Measurements from ENCODE around the gene RHAG. TPM values are rescaled to one million over a fixed set of nuclear protein-coding genes. Genes with fewer than 3 reads are reported as not detected.
"Not testable (repeated sequence)": the region's sequence is repeated elsewhere in the genome, so short reads cannot be mapped to it uniquely, and the experiment has no call there.

RHAG gene
- 0.05 TPM in 1 of 2 replicates, not detected in the other for total RNA-seq (2014; rRNA removed; shearing (Covaris generic))
- polyA plus RNA-seq (2015; cell fraction: cytosol; rRNA removed) = not detected in 2 replicates
- polyA plus RNA-seq (2015; cell fraction: nucleus; rRNA removed) = not detected in 2 replicates

DNA sequence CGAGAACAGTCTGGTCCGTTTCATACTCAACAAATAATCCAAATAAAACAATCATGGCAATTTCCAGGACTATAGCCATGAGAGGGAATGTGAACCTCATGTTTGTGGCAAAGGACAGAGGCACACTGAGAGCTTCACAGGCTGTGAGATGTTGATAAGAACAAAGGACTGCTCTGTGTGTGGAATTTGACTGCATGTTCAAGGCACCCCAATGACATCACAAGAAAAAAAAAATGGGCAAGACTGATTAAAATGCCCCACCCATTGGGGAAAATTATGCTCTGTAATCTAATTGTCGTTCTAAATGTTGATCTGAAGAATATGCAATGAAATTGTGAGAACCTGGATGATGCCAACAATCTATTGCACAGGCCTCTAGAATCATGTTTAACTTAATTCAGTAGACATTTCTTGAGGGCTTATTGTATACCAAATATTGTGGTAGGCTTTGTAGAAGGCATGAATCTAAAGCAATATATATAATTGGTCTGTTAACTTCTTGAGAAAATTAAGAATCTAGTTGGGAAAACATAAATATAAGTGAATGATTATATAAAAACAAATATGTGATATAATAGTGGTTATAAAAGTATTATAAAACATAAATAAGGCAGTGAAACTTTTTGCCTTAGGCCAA is at the start of gene RHAG:
Gene RHAG (minus strand): TSS at position 127 of the 637 bp plus-strand sequence. CDS start 27 bp downstream, at position 100.
- no peak for DNase-seq (ENCODE audit: low read depth)

DNA sequence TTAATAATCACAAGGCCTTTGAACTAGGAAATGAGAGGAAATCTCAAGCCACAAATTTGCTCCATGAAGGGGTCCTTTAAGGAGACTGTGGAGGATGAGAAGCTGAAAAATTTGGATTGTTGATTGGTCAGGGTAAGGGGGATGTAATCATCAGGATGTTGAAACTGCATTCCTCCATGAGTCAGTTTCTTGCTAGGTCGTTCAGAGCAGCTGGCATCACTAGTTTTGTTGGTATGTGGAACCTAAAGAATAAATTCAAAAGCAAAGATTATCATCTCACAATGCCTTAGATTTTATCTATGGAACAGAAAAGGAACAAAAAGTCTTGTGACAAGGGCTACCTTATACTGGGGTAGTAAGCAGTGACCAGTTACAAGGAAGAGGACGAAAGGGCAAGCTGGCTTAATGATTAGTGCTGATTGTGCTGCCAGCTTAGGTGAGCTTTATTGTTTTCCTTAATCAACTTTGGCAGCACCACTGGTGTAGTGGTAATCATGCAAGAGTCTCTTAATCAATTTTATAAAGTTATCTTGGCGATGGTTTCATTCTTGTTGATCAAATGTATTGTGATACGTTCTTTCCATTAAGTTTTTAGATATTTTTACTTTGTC is 40.1 kb upstream of the RHAG start:
- peak; percentile 85 for DNase-seq (ENCODE audit: low read depth)

DNA sequence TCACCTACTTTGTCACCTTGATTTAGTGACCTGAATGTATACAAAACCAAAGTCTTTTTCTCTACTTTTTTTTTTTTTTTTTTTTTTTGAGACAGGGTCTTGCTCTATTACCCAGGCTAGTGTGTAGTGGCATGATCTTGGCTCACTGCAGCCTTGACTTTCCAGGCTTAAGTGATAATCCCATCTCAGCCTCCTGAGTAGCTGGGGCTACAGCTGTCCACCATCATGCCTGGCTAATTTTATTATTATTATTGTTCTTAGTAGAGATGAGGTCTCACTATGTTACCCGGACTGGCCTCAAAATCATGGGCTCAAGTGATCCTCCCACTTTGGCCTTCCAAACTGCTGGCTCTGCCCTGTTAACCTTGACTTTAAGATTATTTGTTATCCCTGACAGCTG is 39.2 kb upstream of the RHAG start:
- no peak for DNase-seq (ENCODE audit: low read depth)

DNA sequence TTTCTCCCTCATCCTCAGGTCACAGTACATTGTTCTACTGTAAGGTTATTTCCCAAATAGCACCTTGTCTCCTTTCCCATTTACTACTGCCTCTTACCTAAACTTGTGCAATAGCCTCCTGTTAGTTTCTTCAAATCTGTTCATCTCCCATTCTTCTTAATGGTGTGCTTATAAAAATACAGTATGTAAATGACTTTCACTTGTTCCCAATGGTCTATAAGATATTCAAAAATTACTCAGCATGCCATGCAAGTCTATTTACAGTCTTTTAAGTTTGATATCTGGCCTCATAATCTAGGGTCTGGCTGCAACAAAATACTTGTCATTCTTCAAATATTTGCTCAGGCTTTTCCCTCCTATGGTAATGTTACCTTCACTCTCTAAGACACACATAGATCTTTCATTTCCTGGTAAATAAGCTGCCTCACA is 31.5 kb upstream of the RHAG start:
- peak; percentile 21 for DNase-seq (ENCODE audit: low read depth)

DNA sequence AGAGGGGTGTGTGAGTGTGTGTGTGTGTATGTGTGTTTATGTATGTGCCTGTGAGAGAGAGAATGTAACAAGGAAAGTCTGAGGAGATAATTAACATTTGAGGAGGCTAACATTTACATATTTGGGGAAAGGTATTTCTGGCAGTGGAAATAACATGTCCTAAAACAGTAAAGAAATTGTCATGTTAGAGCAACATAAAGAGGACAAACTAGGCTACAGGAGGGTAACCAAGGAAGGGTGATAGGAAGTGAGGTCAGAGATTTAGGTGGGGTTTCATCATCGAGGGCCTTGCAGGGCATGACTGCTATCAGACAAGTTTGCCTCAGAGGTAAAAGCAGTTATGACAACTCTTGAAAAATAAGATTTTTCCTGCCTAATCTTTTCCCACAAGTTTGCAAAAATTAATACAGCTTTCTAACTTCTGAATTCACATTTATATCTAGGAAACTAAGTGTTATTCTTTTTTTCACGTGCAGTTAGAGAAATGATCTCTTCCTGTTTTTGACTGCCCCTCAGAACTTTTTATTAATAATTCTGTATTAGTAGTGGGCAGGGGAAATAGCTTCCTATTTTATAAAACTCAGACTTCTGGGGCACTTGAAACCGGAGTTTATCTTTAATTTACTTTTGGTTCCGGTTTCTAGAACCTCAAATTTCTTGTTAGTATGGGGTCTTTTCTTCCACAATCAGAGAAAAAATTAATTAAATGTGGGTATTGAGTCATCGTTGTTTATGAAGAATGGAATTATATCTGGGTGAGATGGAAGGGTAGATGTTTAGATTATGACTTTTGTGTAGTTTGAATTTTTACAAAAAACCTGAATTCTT is 30.5 kb upstream of the RHAG start:
- DNase-seq (ENCODE audit: low read depth) = no peak

DNA sequence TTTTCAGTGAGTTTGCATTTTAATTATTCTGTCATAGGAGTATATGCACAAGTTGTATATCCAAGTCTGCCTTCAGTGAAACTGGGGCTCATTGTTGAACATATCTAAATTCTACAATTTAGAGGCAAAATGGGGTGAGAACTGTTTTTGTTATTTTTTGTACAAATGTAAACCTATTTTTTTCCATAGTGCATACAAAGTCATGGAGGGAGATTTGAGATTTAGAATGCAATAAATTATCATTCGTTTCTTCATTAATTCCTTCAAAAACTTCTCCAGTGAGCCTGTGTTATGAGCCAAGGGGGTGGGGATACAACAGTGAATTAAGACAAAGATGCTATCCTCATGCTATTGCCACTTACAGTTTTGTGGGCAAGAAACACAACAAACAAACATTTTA is 29.8 kb upstream of the RHAG start:
- DNase-seq (ENCODE audit: low read depth) = no peak

DNA sequence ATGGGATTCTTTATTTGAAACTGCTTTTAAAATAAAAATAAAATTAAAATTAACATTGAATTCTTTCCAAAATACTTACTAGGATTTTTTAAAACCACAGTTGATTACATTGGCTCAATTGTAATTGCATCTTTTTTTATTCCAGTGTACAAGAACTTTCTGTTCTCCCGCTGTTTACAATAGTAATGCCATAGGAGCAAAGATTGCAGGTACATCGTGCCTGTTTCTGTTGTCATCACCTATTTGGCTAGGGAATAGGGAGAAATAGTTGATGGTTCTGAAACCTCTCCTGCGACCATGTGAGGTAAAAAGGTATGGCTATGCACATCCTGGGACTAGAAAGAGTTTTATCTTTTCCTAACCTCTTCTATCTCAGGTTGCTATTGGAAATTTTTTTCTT is 28.2 kb upstream of the RHAG start:
- no peak for DNase-seq (ENCODE audit: low read depth)

DNA sequence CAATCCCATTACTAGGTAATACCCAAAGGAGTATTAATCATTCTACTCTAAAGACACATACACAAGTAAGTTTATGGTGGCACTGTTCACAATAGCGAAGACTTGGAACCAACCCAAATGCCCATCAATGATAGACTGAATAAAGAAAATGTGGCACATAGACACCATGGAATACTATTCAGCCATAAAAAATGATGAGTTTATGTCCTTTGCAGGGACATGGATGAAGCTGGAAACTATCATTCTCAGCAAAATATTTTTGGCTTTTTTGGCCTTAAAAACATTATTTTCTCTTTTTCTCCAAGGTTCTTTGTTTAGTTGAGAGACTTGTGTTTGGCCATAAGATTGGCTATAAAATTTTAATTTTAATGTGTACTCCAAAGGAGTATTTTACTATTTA is 27.4 kb upstream of the RHAG start:
- DNase-seq (ENCODE audit: low read depth) = not testable (repeated sequence)

DNA sequence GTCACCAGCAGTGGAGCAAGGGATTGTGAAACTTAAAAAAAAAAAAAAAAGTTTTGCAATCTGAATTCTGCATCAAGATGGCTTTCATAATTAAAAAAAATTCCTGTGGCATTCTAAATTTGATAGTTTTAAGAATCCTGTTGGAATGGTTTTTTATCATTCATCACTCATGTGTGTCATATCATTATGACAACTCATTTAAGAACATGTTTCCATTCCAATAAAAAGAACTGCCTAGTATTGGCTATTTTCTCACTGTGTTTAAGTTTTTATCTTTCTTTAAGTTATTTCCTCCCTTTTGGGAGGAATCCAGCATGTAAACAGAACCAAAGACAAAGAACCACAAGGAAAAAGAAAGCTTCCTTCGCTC is 26.2 kb upstream of the RHAG start:
- DNase-seq (ENCODE audit: low read depth) = no peak

DNA sequence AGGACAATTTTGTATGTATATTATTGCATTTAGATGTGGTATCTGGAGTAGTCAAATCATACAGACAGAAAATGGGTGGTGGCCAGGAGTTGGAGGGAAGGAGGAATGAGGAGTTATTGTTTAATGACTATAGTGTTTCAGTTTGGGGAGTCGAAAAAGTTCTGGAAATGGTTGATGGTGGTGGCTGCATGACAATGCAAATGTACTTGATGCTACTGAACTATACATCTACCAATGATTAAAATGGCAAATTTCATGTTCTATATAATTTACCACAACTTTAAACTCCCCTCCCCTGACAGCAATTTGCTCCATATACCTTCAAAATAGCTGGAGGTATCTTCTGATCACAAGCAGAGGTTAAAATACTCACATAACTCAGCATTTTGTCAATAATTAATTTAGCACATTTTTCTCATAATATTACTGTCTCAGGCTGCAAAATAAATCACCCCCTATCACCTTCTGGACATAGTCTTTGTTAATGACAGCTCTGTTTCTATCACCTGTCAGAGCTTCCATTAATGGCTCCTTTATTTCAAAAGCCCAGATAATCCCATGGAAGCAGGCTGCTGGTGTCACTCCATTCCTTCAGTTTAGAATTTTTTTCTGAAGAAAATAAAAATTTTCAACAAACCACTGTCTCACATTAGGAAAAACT is 25.7 kb upstream of the RHAG start:
- no peak for DNase-seq (ENCODE audit: low read depth)

DNA sequence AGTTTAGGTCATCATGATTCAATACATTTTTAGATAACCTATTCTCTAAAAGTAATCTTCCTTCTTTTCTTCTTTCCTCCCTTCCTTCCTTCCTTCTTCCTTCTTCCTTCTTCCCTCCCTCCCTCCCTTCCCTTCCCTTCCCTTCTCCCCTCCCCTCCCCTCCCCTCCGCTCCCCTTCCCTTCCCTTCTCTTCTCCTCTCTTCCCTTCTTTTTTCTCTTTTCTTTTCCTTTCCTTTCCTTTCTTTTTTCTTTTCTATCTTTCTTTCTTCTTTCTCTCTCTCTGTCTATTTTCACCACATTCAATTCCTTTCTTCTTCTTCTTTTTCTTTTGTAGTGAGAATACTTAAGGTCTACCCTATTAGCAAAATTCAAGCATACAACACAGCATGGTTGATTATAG is 17.3 kb upstream of the RHAG start:
- no peak for DNase-seq (ENCODE audit: low read depth)

DNA sequence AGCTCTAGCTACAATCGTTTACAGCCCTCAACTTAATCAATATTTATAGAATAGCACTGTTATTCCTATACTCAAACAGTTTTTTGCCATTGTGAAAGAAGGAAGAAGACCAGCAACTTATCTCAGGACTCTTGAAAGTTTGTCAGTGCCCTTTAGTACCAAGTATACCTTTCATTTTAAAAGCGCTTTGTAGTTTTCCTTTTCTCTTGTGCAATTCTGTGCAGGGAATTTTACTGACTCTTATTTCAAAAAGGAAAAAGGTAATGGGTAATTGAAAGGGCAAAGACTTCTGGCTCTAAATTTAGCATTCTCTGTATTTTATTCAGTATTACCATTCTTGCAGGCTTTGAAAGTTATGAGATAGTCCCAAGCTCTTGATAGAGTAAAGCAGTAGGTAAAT is 16.8 kb upstream of the RHAG start:
- DNase-seq (ENCODE audit: low read depth) = no peak

DNA sequence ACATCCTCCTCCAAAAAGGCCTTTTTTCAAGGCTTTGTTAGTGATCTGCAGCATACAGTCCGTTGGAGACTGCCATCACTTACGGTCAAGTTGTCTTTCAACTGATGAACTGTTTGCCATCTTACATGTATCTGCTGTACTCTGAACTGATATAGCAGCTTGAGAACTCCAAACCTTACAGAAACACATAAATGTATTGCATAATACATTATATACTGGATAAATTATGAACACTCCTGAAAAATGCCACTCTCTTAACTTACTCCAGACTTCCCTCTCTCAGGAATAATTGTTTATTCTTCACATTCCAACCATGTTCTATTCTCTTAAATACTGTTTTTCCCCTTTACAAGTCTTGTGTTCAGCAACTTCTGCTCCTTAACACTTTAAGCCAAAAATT is 14.6 kb upstream of the RHAG start:
- DNase-seq (ENCODE audit: low read depth) = no peak

DNA sequence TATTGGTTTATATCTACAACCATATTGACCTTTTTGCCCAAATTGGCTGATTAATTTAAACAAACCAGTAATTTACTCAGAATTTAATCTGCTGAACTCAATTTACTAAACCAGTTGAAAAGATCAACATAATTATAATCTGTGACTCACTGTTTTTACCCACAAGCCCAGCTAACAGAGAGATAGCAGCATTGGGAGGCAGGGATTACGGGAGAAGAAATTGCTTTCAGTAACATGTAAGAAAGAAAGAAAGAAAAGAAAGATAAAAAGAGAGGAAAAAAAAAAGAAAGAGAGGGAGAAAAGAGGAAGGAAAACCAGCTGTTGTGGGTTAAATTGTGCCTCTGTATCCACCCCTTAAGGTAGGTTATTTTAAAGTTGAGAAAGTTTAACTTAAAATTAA is 13.3 kb upstream of the RHAG start:
- DNase-seq (ENCODE audit: low read depth) = no peak

DNA sequence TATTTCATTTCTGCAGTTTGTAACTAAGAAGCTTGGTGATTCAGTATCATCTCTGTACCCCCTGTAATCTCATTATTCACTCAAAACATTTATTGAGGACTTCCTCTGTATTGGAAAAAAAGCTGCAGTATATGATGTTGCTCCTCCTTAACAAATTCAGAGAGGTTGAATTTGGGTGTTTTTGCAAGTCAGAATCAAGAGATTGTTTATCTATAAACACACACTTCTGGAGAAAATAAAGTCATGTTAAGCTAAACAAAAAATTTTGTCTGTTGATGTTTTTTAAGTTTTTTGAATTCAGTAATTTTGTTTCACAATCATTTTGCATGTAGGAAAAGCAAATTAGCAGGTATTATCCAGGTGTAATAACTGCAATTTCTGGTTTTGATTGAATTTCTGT is 11.4 kb upstream of the RHAG start:
- no peak for DNase-seq (ENCODE audit: low read depth)

DNA sequence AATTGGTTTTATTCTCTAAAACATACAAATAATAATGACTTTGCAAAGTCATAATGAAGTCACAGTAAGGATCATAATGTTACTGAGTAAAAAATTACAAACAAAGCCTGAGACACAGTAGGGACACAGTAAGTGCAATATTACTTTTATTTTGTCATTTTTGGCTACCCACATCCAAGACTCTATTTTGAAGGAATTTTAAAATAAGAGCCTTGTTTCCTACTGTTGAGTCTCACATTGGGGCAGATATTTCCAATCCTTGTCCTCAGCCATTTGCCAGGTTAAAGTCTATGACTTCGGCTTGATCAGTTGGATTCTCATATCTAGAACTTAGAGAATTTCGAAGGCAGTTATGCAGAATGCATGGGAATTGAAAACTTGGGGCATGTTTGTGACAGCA is 10.8 kb upstream of the RHAG start:
- no peak for DNase-seq (ENCODE audit: low read depth)

DNA sequence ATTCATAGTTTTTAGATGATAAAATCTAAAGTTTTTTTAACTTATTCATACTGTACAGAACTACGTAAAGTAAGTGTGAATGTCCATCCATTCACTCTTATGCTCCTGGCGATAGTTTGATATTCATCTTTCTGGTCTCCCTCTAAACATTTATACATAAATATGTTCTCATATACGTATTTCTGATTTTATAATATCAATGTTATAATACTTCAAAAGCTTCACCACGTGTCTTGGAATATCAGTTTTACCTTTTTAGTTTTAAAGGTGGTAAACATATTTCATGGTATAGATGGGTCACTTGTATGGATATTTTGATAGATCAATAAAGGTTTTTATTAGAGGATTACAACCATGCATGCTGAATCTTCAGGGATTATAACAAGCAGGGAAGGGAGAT is 10.3 kb upstream of the RHAG start:
- no peak for DNase-seq (ENCODE audit: low read depth)

DNA sequence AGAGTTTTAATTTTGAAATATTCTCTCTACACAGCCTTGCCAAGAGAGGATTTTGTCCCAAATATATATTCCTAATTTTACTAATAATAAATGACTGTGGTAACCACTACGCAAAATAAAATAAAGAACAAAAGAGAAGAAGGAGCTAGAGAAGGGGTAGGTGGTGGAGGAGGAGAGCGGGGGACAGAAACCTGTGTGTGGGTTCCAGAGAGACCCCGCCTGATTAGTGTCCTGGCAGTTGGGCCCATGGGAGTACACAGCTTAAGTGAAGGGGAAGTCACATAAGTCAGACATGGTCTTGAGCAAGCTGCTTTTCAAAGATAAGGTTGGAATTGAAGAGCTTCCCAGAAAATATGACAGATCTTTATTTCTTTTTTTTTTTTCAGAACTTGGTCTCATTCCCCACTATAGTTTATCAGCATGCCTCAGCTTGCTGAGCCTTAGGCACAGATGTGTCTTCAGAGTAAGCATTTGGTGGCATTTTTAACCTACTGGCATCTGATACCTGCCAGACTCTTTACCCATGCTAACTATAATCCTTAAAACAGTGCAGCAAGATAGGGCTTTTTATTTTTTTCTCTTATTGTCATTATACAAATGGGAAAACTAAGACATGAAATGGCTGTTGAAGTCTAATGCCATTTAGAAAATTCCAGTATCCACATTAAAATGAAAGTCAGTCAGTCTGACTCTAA is 9.6 kb upstream of the RHAG start:
- DNase-seq (ENCODE audit: low read depth) = no peak

DNA sequence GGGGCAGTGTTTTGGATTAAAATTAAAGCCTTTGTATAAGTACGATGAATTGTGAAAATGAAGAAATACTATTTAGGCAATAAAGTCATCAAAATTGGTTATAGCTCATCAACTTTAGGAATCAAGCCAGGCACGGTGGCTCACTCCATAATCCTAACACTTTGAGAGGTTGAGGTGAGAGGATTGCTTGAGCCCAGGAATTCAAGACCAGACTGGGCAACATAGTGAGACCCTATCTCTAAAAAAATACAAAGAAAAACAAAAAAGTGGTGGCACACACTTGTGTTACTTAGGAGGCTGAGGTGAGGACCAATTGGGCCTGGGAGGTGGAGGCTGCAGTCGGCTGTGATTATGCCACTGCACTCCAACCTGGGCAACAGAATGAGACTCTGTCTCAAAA is 8.5 kb upstream of the RHAG start:
- no peak for DNase-seq (ENCODE audit: low read depth)

DNA sequence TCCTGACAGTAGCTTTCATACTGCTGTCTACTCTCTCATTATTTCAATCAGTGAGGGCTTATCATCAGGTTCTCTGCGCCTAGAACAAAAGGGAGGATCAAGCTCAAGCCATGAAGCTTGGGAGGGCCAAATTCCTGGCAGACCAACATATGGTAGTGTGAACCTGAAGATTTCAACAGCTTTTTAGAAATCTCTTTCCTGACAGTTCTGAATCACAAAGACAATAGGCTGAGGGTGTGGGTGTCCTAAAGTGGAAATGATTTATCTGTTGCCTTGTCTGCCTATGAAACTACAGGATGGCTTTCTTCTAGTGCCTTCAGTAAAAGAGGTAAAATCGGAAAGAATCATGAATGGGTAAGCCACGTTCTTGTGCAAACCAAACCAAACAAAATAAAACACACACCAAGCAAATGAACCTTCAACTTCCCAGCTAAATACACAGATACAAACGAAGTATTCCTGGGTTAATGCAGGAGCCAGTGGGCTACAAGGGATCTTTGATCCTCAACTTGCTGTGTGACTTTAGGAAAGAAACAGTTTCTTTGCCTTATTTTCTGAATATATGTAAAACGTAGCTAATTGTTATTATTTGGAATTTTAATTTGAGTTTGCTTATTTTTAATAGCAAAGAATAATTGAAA is 2.7 kb upstream of the RHAG start:
- no peak for DNase-seq (ENCODE audit: low read depth)

DNA sequence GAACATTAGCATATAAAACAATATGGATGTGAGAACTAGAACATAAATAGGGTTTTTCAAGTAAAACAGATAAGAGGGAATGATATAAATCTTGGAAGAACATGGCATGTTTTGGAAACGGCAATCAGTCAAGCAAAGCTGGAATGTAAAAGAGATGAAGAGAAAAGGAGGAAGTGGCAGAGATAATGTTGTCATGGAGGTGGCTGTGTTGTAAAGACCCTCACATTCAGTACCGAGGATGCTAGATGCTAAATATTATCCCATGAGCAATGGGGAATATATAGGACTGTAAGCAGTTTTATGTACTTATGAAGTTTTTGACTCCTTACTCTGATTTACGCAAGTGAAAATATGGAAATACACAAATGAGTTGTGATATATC is 702 bp upstream of the RHAG start:
- DNase-seq (ENCODE audit: low read depth) = no peak

Data from HT1080 (cell line).